Neural cell (in vitro differentiated cells): ENCODE data around the gene CATSPERB. TPM values are rescaled to one million over a fixed set of nuclear protein-coding genes. Genes with fewer than 3 reads are reported as not detected.

ENCODE experiments used
- H2AFZ ChIP-seq: fragments of 200-600, 300-800 bp; sonication (generic), shearing (Covaris generic); 2 replicates; pipeline ENCODE4 v1.6.0; 2014; ENCODE audit warnings: low read depth, mild to moderate bottlenecking, antibody characterized with exemption, low read length, moderate library complexity
- H3F3A ChIP-seq: fragments of 200-600 bp; shearing (Covaris generic); 2 replicates; pipeline ENCODE4 v1.6.1; 2016; ENCODE audit warnings: mild to moderate bottlenecking, moderate library complexity, mixed read lengths, antibody characterized with exemption, low read length; ENCODE audit not compliant: insufficient read depth, poor library complexity, severe bottlenecking
- H3K27ac ChIP-seq: fragments of 200-600, 300-800 bp; sonication (generic), shearing (Covaris generic); 2 replicates; pipeline ENCODE4 v1.5.1; 2014; ENCODE audit warnings: mild to moderate bottlenecking, low read length, moderate library complexity
- H3K27me3 ChIP-seq: fragments of 300-800, 200-600 bp; sonication (generic), shearing (Covaris generic); 2 replicates; pipeline ENCODE4 v1.6.0; 2014; ENCODE audit warnings: mild to moderate bottlenecking, low read depth, low read length, moderate library complexity; ENCODE audit not compliant: insufficient read depth
- H3K36me3 ChIP-seq: fragments of 300-800, 200-600 bp; sonication (generic), shearing (Covaris generic); 2 replicates; pipeline ENCODE4 v1.5.1; 2014; ENCODE audit warnings: mild to moderate bottlenecking, antibody characterized with exemption, low read length, moderate library complexity; ENCODE audit not compliant: insufficient read depth
- H3K4me2 ChIP-seq: fragments of 300-800, 200-600 bp; sonication (generic), shearing (Covaris generic); 2 replicates; pipeline ENCODE4 v1.6.0; 2014; ENCODE audit warnings: mild to moderate bottlenecking, low read length
- H3K4me3 ChIP-seq: fragments of 300-800, 200-600 bp; sonication (generic), shearing (Covaris generic); 2 replicates; pipeline ENCODE4 v1.5.1; 2014; ENCODE audit warnings: mild to moderate bottlenecking, low read length, moderate library complexity
- H3K79me2 ChIP-seq: fragments of 200-600 bp; shearing (Covaris generic); replicated peaks from 2 replicates; pipeline ENCODE4 v1.6.0; 2014; ENCODE audit warnings: mild to moderate bottlenecking, low read length, moderate library complexity; ENCODE audit not compliant: insufficient read depth
- H3K9ac ChIP-seq: fragments of 300-800, 200-600 bp; sonication (generic), shearing (Covaris generic); 2 replicates; pipeline ENCODE4 v1.6.1; 2016; ENCODE audit warnings: mild to moderate bottlenecking, low read length, mixed read lengths
- H3K9me2 ChIP-seq: fragments of 200-600 bp; shearing (Covaris generic); 2 replicates; pipeline ENCODE4 v1.6.1; 2016; ENCODE audit warnings: mild to moderate bottlenecking, low read length, mixed read lengths; ENCODE audit not compliant: insufficient read depth
- H3K9me3 ChIP-seq: fragments of 200-600, 300-800 bp; sonication (generic), shearing (Covaris generic); 2 replicates; pipeline ENCODE4 v1.6.1; 2016; ENCODE audit warnings: mild to moderate bottlenecking, mixed run types, low read length, moderate library complexity, mixed read lengths
- H4K20me1 ChIP-seq: fragments of 200-600 bp; shearing (Covaris generic); 2 replicates; pipeline ENCODE4 v1.6.1; 2016; ENCODE audit warnings: mild to moderate bottlenecking, mixed run types; ENCODE audit not compliant: insufficient read depth
- CTCF ChIP-seq: fragments of 450-650 bp; IDR thresholded peaks from 2 replicates; pipeline ENCODE4 v1.5.1; 2014; ENCODE audit warnings: antibody characterized with exemption, mild to moderate bottlenecking, moderate library complexity; ENCODE audit not compliant: poor library complexity, severe bottlenecking
- EP300 ChIP-seq: fragments of 450-650 bp; conservative IDR thresholded peaks from 2 replicates; pipeline ENCODE4 v1.6.1; 2014; ENCODE audit warnings: antibody characterized with exemption, mild to moderate bottlenecking, moderate library complexity; ENCODE audit not compliant: poor library complexity, severe bottlenecking
- EZH2 ChIP-seq: fragments of 200-600, 300-800 bp; shearing (Covaris generic), sonication (generic); IDR thresholded peaks from 2 replicates; pipeline ENCODE4 v1.6.1; 2014; ENCODE audit warnings: antibody characterized with exemption, low read length, borderline replicate concordance, mild to moderate bottlenecking; ENCODE audit not compliant: insufficient read depth, poor library complexity, severe bottlenecking
- MXI1 ChIP-seq: fragments of 450-650 bp; conservative IDR thresholded peaks from 2 replicates; pipeline ENCODE4 v1.6.1; 2014; ENCODE audit warnings: antibody characterized with exemption, mild to moderate bottlenecking; ENCODE audit not compliant: poor library complexity, severe bottlenecking
- POLR2AphosphoS5 ChIP-seq: IDR thresholded peaks from 2 replicates; pipeline ENCODE4 v1.6.1; 2012
- RAD21 ChIP-seq: fragments of 450-650 bp; conservative IDR thresholded peaks from 2 replicates; pipeline ENCODE4 v1.6.1; 2014; ENCODE audit warnings: antibody characterized with exemption, mild to moderate bottlenecking, moderate library complexity
- REST ChIP-seq: IDR thresholded peaks from 2 replicates; pipeline ENCODE4 v1.6.1; 2012; ENCODE audit warnings: borderline replicate concordance
- SMC3 ChIP-seq: fragments of 450-650 bp; conservative IDR thresholded peaks from 2 replicates; pipeline ENCODE4 v1.6.1; 2014; ENCODE audit warnings: antibody characterized with exemption, mild to moderate bottlenecking, moderate library complexity; ENCODE audit not compliant: poor library complexity
- TAF1 ChIP-seq: IDR thresholded peaks from 2 replicates; pipeline ENCODE4 v1.6.1; 2012; ENCODE audit warnings: low read depth
- polyA plus RNA-seq: library from polyadenylated mRNA; depleted of rRNA; stranded (reverse); fragments of >200 nt; gene quantifications from 2 replicates; pipeline ENCODE4 v1.2.3, GENCODE V29; 2014

The CATSPERB gene
- polyA plus RNA-seq, 1 donor from 2014 or later: not detected

- TF ChIP-seq POLR2AphosphoS5: no peak
- no peak for TF ChIP-seq EP300
- TF ChIP-seq MXI1: no peak
- TF ChIP-seq RAD21: no peak
- no peak for TF ChIP-seq REST
- no peak for TF ChIP-seq TAF1
- no peak for TF ChIP-seq EZH2
- TF ChIP-seq SMC3: no peak
- no peak for TF ChIP-seq CTCF
- Histone ChIP-seq H3K9me2 (no peaks in the 10 kb centered on the region), H3K27me3 (no peaks in the 10 kb centered on the region), H3K36me3 (no peaks in the 10 kb centered on the region), H3K27ac (no peak overlapping the region), H3K4me3 (no peak overlapping the region), H3F3A (no peaks in the 10 kb centered on the region), H3K9ac (no peak overlapping the region), H2AFZ (no peak overlapping the region), H4K20me1 (no peaks in the 10 kb centered on the region), H3K4me2 (no peak overlapping the region), H3K79me2 (no peaks in the 10 kb centered on the region), H3K9me3 (no peaks in the 10 kb centered on the region)
Measured at GRCh38 chr14:91613459-91614112, 118.3 kb downstream of the CATSPERB start.

GRCh38 chr14:91611528-91611927 is 120.4 kb downstream of the CATSPERB start:
- Histone ChIP-seq H3K27me3 (no peaks in the 10 kb centered on the region), H3F3A (no peaks in the 10 kb centered on the region), H4K20me1 (no peaks in the 10 kb centered on the region), H3K9ac (no peak overlapping the region), H3K4me2 (no peak overlapping the region), H3K4me3 (no peak overlapping the region), H3K27ac (no peak overlapping the region), H2AFZ (no peak overlapping the region), H3K9me2 (no peaks in the 10 kb centered on the region), H3K79me2 (no peaks in the 10 kb centered on the region), H3K9me3 (no peaks in the 10 kb centered on the region), H3K36me3 (no peaks in the 10 kb centered on the region)
- no peak for TF ChIP-seq EZH2
- TF ChIP-seq RAD21: no peak
- no peak for TF ChIP-seq REST
- TF ChIP-seq CTCF: no peak
- no peak for TF ChIP-seq EP300
- no peak for TF ChIP-seq TAF1
